ENCODE measurements around the gene USP17L18. TPM values are rescaled to one million over a fixed set of nuclear protein-coding genes. Genes with fewer than 3 reads are reported as not detected.
"Not testable (repeated sequence)": the region's sequence is repeated elsewhere in the genome, so short reads cannot be mapped to it uniquely, and the experiment has no call there.

Gene USP17L18
- total RNA-seq, 6 experiments from 2014 or later = not detected

GRCh38 chr4:9267319-9267718 lies 18.9 kb downstream of the USP17L18 start, which contains the start of gene USP17L22:
TSS of gene USP17L22 (plus strand) at chr4:9267619. CDS start at chr4:9267619, 0 bp downstream.
- not testable (repeated sequence) for H3K9me3 Mint-ChIP-seq; H3K27me3 Mint-ChIP-seq (ENCODE audit: insufficient read depth); H3K4me3 Mint-ChIP-seq; DNase-seq; H3K27ac Mint-ChIP-seq; H3K36me3 Mint-ChIP-seq (ENCODE audit: low read depth); H3K4me1 Mint-ChIP-seq (ENCODE audit: low read depth)

DNA sequence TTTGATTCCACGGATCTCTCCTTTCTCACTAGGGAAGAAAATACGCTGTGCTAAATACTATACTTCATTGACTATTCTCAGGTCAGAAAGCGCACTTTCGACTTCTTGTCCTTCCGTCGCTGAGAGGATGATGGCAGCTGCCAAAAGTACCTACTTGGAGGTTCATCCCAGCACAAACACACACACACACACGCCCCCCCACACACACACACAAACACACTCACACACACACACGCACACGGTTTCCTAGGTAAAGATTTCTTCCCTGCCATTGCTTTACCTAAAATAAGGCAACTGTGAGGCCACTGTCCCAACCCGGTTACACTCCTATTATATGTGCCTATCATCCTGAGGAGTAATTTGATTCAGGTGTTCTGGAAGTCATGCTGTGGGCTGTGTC lies 23.3 kb downstream of the USP17L18 start:
- not testable (repeated sequence) for H3K4me1 Mint-ChIP-seq (ENCODE audit: low read depth); H3K27me3 Mint-ChIP-seq (ENCODE audit: insufficient read depth); H3K4me3 Mint-ChIP-seq; H3K36me3 Mint-ChIP-seq (ENCODE audit: low read depth); DNase-seq; H3K27ac Mint-ChIP-seq; H3K9me3 Mint-ChIP-seq

Other genes with a start within 250 kb of the USP17L18 start
- not detected for gene FAM90A26, start 78.2 kb upstream of the USP17L18 start, total RNA-seq (2021; fragmentation: NEBNext Ultra II Directional; extraction: Animal tissue kit (Norgen Biotek cat#: 25700))
- not detected for gene USP17L10, start 38.0 kb upstream of the USP17L18 start, total RNA-seq (2021; fragmentation: NEBNext Ultra II Directional; extraction: Animal tissue kit (Norgen Biotek cat#: 25700))
- under 1 TPM in 1 of 6 experiments, not detected in 5; 0.11 TPM for gene USP17L11, start 33.2 kb upstream of the USP17L18 start, total RNA-seq (2021; fragmentation: NEBNext Ultra II Directional; extraction: Animal tissue kit (Norgen Biotek cat#: 25700))
- not detected for gene USP17L12, start 28.5 kb upstream of the USP17L18 start, total RNA-seq (2021; fragmentation: NEBNext Ultra II Directional; extraction: Animal tissue kit (Norgen Biotek cat#: 25700))
- not detected for gene USP17L13, start 23.7 kb upstream of the USP17L18 start, total RNA-seq (2021; fragmentation: NEBNext Ultra II Directional; extraction: Animal tissue kit (Norgen Biotek cat#: 25700))
- not detected for gene USP17L15, start 14.2 kb upstream of the USP17L18 start, total RNA-seq (2021; fragmentation: NEBNext Ultra II Directional; extraction: Animal tissue kit (Norgen Biotek cat#: 25700))
- gene USP17L17, start 4.8 kb upstream of the USP17L18 start, total RNA-seq (2021; fragmentation: NEBNext Ultra II Directional; extraction: Animal tissue kit (Norgen Biotek cat#: 25700)) = not detected
- gene USP17L19, start 4.7 kb downstream of the USP17L18 start, total RNA-seq (2021; fragmentation: NEBNext Ultra II Directional; extraction: Animal tissue kit (Norgen Biotek cat#: 25700)) = not detected
- not detected for gene USP17L20, start 9.5 kb downstream of the USP17L18 start, total RNA-seq (2021; fragmentation: NEBNext Ultra II Directional; extraction: Animal tissue kit (Norgen Biotek cat#: 25700))
- not detected for gene USP17L21, start 14.2 kb downstream of the USP17L18 start, total RNA-seq (2021; fragmentation: NEBNext Ultra II Directional; extraction: Animal tissue kit (Norgen Biotek cat#: 25700))
- gene USP17L22, start 19.0 kb downstream of the USP17L18 start, total RNA-seq (2021; fragmentation: NEBNext Ultra II Directional; extraction: Animal tissue kit (Norgen Biotek cat#: 25700)) = not detected
- gene USP17L24, start 76.5 kb downstream of the USP17L18 start, total RNA-seq (2021; fragmentation: NEBNext Ultra II Directional; extraction: Animal tissue kit (Norgen Biotek cat#: 25700)) = not detected
- not detected for gene USP17L25, start 81.3 kb downstream of the USP17L18 start, total RNA-seq (2021; fragmentation: NEBNext Ultra II Directional; extraction: Animal tissue kit (Norgen Biotek cat#: 25700))
- gene USP17L26, start 86.0 kb downstream of the USP17L18 start, total RNA-seq (2021; fragmentation: NEBNext Ultra II Directional; extraction: Animal tissue kit (Norgen Biotek cat#: 25700)) = not detected
- gene USP17L5, start 90.8 kb downstream of the USP17L18 start, total RNA-seq (2021; fragmentation: NEBNext Ultra II Directional; extraction: Animal tissue kit (Norgen Biotek cat#: 25700)) = not detected
- gene USP17L27, start 95.5 kb downstream of the USP17L18 start, total RNA-seq (2021; fragmentation: NEBNext Ultra II Directional; extraction: Animal tissue kit (Norgen Biotek cat#: 25700)) = not detected
- gene USP17L28, start 100.3 kb downstream of the USP17L18 start, total RNA-seq (2021; fragmentation: NEBNext Ultra II Directional; extraction: Animal tissue kit (Norgen Biotek cat#: 25700)) = not detected
- not detected for gene USP17L29, start 105.0 kb downstream of the USP17L18 start, total RNA-seq (2021; fragmentation: NEBNext Ultra II Directional; extraction: Animal tissue kit (Norgen Biotek cat#: 25700))
- not detected for gene USP17L30, start 114.5 kb downstream of the USP17L18 start, total RNA-seq (2021; fragmentation: NEBNext Ultra II Directional; extraction: Animal tissue kit (Norgen Biotek cat#: 25700))
- gene DEFB131A, start 195.8 kb downstream of the USP17L18 start, total RNA-seq (2021; fragmentation: NEBNext Ultra II Directional; extraction: Animal tissue kit (Norgen Biotek cat#: 25700)) = not detected

All from HFFc6 (cell line).